ENCODE results near the gene TNPO3.

DNA sequence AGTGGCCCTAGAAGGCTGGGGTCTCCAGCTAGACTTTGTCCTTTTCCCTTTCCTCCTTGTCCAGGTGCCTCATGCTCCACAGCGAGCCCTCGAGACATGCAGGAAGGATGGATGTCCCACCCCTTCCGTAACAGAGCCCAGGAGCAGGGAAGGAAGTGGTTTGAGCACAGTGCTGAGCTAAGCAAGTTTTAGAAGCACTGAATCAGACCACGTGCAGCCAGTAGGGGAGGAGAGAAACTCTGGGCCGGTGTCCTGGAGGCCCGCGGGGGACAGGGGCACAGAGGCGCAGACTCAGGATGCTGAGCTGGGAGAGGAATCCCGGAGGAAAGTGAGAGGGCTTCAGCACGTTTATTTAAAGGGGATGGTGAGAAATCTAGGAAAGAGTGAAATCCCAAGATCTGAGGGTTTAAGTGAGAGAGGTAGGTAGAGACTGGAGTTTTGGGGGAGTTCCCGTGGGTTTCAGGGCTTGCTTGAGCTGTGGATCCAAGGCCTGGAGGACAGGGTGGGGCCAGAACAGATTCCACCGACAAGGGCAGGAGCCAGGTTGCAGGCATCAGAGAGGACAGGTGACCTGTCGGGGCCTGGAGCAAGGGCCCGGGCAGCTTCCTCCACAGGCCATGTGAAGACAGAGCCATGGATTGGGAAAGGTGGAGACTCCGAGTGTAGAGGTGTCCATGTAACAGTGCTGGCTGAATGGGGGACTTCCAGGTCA, 121.6 kb downstream of the TNPO3 start:
- TF ChIP-seq, protein P1, sequence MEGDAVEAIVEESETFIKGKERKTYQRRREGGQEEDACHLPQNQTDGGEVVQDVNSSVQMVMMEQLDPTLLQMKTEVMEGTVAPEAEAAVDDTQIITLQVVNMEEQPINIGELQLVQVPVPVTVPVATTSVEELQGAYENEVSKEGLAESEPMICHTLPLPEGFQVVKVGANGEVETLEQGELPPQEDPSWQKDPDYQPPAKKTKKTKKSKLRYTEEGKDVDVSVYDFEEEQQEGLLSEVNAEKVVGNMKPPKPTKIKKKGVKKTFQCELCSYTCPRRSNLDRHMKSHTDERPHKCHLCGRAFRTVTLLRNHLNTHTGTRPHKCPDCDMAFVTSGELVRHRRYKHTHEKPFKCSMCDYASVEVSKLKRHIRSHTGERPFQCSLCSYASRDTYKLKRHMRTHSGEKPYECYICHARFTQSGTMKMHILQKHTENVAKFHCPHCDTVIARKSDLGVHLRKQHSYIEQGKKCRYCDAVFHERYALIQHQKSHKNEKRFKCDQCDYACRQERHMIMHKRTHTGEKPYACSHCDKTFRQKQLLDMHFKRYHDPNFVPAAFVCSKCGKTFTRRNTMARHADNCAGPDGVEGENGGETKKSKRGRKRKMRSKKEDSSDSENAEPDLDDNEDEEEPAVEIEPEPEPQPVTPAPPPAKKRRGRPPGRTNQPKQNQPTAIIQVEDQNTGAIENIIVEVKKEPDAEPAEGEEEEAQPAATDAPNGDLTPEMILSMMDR (IDR thresholded peaks at IDR 0.05): no peak
- no peak for TF ChIP-seq POLR2A (IDR thresholded peaks at IDR 0.05)

Data from adrenal gland (tissue), 5 donors.